ENCODE data around the gene RNF135. TPM values are rescaled to one million over a fixed set of nuclear protein-coding genes. Genes with fewer than 3 reads are reported as not detected.

The RNF135 gene
- total RNA-seq, 1 experiment from 2014 or later = 23.4 TPM

DNA sequence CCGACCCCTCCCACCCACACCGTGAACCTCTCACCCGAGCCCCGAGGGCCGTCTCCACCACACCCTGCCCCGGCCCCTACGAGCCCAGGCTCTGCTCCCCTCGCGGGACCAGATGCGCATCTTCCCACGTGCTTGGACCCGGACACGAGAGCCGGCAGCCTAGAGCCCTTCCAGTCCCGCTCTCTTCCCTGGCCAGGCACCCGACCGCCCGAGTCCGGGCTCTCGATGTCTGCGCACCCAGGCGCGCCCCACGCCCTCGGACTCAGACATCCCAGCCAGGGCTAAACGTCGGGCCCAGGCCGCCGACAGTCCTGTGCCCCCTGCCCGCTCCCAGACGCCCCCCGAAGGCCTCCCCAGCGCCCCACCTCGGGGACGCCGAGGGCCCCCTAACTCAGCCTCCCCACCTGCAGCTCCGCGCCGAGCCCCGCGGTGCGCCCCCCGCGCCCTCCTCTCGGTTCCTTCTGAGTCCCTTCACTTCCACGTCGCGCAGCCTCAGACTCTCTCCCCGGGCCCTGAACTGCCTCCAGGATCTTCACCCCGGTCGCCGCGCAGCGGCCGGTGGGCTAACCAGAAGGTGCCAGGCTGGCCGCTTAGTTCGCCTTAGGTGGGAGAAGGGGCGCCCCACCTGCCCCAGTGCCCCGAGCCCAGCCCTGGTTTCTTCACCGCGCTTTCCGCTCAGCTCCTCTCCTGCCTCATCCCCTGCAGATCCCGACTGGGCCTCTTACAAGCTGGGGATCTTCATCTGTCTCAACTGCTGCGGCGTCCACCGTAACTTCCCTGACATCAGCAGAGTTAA is 48.4 kb upstream of the RNF135 start:
- DNase-seq = no peak
- no peak overlapping the region for H3K27ac ChIP-seq
- H3K4me1 ChIP-seq (replicated peaks; ENCODE audit: insufficient read depth) = no peaks in the 10 kb centered on the region
- intact Hi-C loops (cut with micrococcal nuclease; ENCODE audit: unreplicated experiment) = loop anchor here (5.0 kb wide), 1 partner anchor 50 kb away; the partner anchor contains the start of gene RNF135
- no TSS peak for BruUV-seq (replicated peaks)
- no peaks in the 10 kb centered on the region for H3K79me2 ChIP-seq (ENCODE audit: low read depth)
- H3F3A ChIP-seq (ENCODE audit: insufficient read depth, low read depth) = no peaks in the 10 kb centered on the region
- ChIA-PET CTCF (no interaction called here), POLR2A (ENCODE audit: unreplicated experiment) (no interaction called here)
- peaks cover 37% of the 10 kb centered on the region for H3K27me3 ChIP-seq (ENCODE audit: insufficient read depth, low read depth)
- no peaks in the 10 kb centered on the region for H3K9me3 ChIP-seq (ENCODE audit: insufficient read depth, low read depth)
- 0 out of 2 replicates have a peak, but pooled peaks cover 3% of the 10 kb centered on the region for H4K20me1 ChIP-seq (ENCODE audit: insufficient read depth)
- H2AFZ ChIP-seq = no peak overlapping the region
- TF ChIP-seq EZH2 (IDR thresholded peaks at IDR 0.05; ENCODE audit: low read depth) = no peak
- TF ChIP-seq, protein P1, sequence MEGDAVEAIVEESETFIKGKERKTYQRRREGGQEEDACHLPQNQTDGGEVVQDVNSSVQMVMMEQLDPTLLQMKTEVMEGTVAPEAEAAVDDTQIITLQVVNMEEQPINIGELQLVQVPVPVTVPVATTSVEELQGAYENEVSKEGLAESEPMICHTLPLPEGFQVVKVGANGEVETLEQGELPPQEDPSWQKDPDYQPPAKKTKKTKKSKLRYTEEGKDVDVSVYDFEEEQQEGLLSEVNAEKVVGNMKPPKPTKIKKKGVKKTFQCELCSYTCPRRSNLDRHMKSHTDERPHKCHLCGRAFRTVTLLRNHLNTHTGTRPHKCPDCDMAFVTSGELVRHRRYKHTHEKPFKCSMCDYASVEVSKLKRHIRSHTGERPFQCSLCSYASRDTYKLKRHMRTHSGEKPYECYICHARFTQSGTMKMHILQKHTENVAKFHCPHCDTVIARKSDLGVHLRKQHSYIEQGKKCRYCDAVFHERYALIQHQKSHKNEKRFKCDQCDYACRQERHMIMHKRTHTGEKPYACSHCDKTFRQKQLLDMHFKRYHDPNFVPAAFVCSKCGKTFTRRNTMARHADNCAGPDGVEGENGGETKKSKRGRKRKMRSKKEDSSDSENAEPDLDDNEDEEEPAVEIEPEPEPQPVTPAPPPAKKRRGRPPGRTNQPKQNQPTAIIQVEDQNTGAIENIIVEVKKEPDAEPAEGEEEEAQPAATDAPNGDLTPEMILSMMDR (conservative IDR thresholded peaks at IDR 0.05) = no peak
- no peak overlapping the region; the same call in 1 of the 2 replicates for H3K4me3 ChIP-seq
- H3K9me2 ChIP-seq (ENCODE audit: insufficient read depth) = no peaks in the 10 kb centered on the region
- peak overlapping the region; percentile 69 for H3K4me2 ChIP-seq
- no peaks in the 10 kb centered on the region for H3K36me3 ChIP-seq (ENCODE audit: low read depth)

DNA sequence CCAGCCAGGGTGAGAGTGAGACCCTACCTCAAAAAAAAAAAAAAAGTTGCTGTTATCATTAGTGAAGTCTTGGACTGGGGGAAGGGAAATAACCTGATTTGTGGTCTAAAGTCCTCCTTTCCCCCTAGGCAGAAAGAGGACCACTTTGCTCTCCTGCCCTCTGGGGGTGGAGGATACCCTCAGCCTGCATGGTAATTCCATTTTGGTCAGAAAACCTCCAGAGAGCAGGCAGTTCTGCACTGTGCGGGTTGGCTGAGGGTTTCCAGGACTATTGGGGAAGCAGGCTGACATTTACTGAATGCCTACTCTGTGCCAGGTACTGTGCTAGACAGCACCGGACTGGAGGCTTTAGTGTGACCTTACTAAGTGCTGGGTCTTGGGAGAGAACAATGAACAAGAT is 46.5 kb upstream of the RNF135 start:
- peaks cover 37% of the 10 kb centered on the region for H3K27me3 ChIP-seq (ENCODE audit: insufficient read depth, low read depth)

DNA sequence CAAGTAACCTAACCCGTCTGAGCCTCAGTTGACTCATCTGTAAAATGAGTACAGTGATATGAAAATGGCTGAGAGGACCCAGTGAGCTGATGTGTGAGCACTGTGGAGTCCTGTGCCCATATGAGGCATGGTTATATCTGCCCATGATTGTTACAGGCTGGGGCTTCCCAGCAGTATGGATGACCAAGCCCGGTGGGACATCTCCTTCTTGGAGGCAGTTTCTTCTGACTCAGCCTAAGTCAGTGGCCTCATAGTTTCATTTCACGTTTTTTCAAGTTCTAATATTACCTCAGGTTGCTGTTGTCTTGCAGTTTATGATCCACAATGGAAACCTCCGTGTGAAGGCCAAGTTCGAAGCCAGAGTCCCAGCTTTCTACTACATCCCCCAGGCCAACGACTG is 44.3 kb upstream of the RNF135 start:
- TF ChIP-seq, protein P1 (conservative IDR thresholded peaks at IDR 0.05) = no peak
- no peak for TF ChIP-seq EZH2 (IDR thresholded peaks at IDR 0.05; ENCODE audit: low read depth)
- no TSS peak for BruUV-seq (replicated peaks)
- peaks cover 29% of the 10 kb centered on the region; the same call in 1 of the 2 replicates for H3K27me3 ChIP-seq (ENCODE audit: insufficient read depth, low read depth)
- no peak overlapping the region for H3K4me2 ChIP-seq
- H3K36me3 ChIP-seq (ENCODE audit: low read depth) = no peaks in the 10 kb centered on the region
- intact Hi-C loops (cut with micrococcal nuclease; ENCODE audit: unreplicated experiment) = no loop called here
- ChIA-PET CTCF (no interaction called here), POLR2A (ENCODE audit: unreplicated experiment) (no interaction called here)
- H2AFZ ChIP-seq = no peak overlapping the region
- H3K9me3 ChIP-seq (ENCODE audit: insufficient read depth, low read depth) = no peaks in the 10 kb centered on the region
- no peaks in the 10 kb centered on the region for H4K20me1 ChIP-seq (ENCODE audit: insufficient read depth)
- no peak overlapping the region for H3K4me3 ChIP-seq
- DNase-seq = no peak
- no peak overlapping the region for H3K27ac ChIP-seq
- no peaks in the 10 kb centered on the region for H3K4me1 ChIP-seq (replicated peaks; ENCODE audit: insufficient read depth)
- no peaks in the 10 kb centered on the region for H3K79me2 ChIP-seq (ENCODE audit: low read depth)
- no peaks in the 10 kb centered on the region for H3F3A ChIP-seq (ENCODE audit: insufficient read depth, low read depth)
- no peaks in the 10 kb centered on the region for H3K9me2 ChIP-seq (ENCODE audit: insufficient read depth)

More for the DNA sequence above, 46.5 kb upstream of the RNF135 start:
- H3K9me2 ChIP-seq (ENCODE audit: insufficient read depth) = no peaks in the 10 kb centered on the region
- TF ChIP-seq EZH2 (IDR thresholded peaks at IDR 0.05; ENCODE audit: low read depth) = no peak
- TF ChIP-seq, protein P1 (conservative IDR thresholded peaks at IDR 0.05) = no peak
- H2AFZ ChIP-seq = no peak overlapping the region
- no TSS peak for BruUV-seq (replicated peaks)
- no peak overlapping the region for H3K4me2 ChIP-seq
- no peaks in the 10 kb centered on the region for H3K36me3 ChIP-seq (ENCODE audit: low read depth)
- no peaks in the 10 kb centered on the region for H3K79me2 ChIP-seq (ENCODE audit: low read depth)
- POLR2A ChIA-PET (ENCODE audit: unreplicated experiment) = no interaction called here
- intact Hi-C loops (cut with micrococcal nuclease; ENCODE audit: unreplicated experiment) = loop anchor here (5.0 kb wide), 1 partner anchor 48 kb away; the partner anchor contains the start of gene RNF135
- no peaks in the 10 kb centered on the region for H3K4me1 ChIP-seq (replicated peaks; ENCODE audit: insufficient read depth)
- no peak overlapping the region for H3K4me3 ChIP-seq
- H4K20me1 ChIP-seq (ENCODE audit: insufficient read depth) = 0 out of 2 replicates have a peak, but pooled peaks cover 3% of the 10 kb centered on the region
- no peak for DNase-seq
- H3K27ac ChIP-seq = no peak overlapping the region
- H3K9me3 ChIP-seq (ENCODE audit: insufficient read depth, low read depth) = no peaks in the 10 kb centered on the region
- CTCF ChIA-PET = interaction anchor here (0.5 kb wide), 1 partner anchor 838 kb away, joined by 3 read pairs; no protein-coding TSS in a partner anchor
- no peaks in the 10 kb centered on the region for H3F3A ChIP-seq (ENCODE audit: insufficient read depth, low read depth)
